ENCODE results near the gene ATRIP.
"Not testable (repeated sequence)": the region's sequence is repeated elsewhere in the genome, so short reads cannot be mapped to it uniquely, and the experiment has no call there.

Gene ATRIP

GRCh38 chr3:48474619-48475018 is 28.1 kb downstream of the ATRIP start:
- no peaks in the 10 kb centered on the region for H3K9me3 Mint-ChIP-seq (ENCODE audit: low read depth)
- no peak overlapping the region for H3K4me3 Mint-ChIP-seq
- peak overlapping the region; percentile 65 for H3K27ac Mint-ChIP-seq
- H3K27me3 Mint-ChIP-seq = no peaks in the 10 kb centered on the region
- peaks cover 62% of the 10 kb centered on the region for H3K4me1 Mint-ChIP-seq (ENCODE audit: low read depth)
- H3K36me3 Mint-ChIP-seq = no peaks in the 10 kb centered on the region

DNA sequence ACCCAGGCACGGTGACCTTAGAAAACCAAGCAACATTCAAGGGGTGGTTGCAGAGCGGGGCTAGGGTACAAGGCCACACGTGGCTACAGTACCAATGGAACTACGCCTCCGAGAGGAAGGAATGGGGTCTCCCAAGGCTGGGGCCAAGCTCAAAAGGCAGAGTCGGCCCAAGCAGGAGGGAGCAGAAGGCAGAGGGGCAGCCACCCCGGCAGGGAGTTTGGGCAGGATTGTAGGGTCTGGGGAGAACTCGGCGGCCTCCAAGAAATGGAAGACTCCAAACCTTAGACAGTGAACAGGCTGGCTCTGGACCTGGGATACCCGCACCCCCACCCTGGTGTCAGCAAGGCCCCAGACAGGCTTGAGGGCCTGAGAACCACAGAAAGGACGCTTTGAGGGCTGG is 28.7 kb downstream of the ATRIP start:
- Mint-ChIP-seq H3K4me3 (no peak overlapping the region), H3K9me3 (ENCODE audit: low read depth) (no peaks in the 10 kb centered on the region), H3K36me3 (no peaks in the 10 kb centered on the region), H3K27ac (peak overlapping the region; percentile 46), H3K27me3 (no peaks in the 10 kb centered on the region), H3K4me1 (ENCODE audit: low read depth) (peaks cover 61% of the 10 kb centered on the region)

DNA sequence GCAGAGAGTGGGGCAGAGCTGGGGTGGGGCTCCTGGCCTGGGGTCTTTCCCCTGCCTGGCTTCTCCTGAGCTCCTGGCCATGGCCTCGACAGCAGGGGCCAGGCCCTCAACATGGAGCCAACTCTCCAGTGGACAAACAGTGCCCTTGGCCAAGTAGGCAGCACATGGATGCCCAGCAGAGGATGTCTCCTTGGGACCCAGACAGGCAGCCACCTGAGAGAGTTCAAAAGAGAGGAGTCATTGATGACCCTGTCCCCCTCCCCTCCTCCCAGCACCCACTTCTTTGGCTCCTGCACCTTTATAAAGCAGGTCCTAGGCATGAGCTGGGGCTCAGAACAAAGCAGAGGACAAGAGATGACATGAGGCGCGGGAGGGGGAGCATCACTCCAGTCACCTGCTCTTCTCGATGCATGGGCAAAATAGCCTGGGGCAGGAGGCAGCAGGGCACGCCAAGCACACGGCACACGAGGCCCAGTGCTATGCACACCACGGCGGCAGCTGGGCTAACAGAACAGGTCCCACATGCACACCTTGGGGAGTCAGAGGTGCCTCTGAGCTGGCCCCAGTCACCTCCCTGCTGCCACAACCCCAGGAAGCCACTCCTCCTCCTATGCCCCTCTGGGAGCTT is 30.0 kb downstream of the ATRIP start:
- H3K4me1 Mint-ChIP-seq (ENCODE audit: low read depth) = peaks cover 54% of the 10 kb centered on the region
- H3K9me3 Mint-ChIP-seq (ENCODE audit: low read depth) = no peaks in the 10 kb centered on the region
- no peaks in the 10 kb centered on the region for H3K36me3 Mint-ChIP-seq
- H3K4me3 Mint-ChIP-seq = no peak overlapping the region
- no peaks in the 10 kb centered on the region for H3K27me3 Mint-ChIP-seq
- H3K27ac Mint-ChIP-seq = peak overlapping the region; percentile 16

DNA sequence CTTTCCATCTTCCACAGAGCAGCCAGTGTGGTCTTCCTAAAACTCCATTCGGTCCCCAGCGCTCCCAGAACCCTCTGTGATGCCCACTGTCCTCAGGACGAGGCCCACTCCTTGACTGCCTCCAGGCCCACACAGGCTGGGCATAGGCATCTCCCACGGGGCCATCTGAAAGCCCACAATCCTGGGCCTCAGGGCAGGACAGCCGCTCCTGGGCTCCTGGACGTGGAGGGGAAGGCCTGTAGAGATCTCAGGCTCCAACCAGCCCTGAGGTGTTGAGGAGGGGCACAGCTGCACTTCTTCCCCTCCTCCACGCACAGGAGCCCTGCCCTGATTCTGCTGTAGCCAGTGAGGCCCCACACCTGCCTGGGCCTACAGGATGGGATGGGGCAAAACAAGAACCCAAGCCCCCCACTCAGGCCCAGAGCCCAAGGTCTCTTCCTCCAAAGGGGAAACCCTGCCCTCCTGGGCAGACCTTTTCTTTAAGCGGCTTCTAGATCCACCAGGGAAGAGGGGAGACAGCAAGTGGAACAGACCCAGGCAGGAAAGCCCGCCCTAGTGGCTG is 31.5 kb downstream of the ATRIP start:
- peaks cover 49% of the 10 kb centered on the region for H3K4me1 Mint-ChIP-seq (ENCODE audit: low read depth)
- H3K27ac Mint-ChIP-seq = peak overlapping the region; percentile 94
- H3K36me3 Mint-ChIP-seq = no peaks in the 10 kb centered on the region
- no peaks in the 10 kb centered on the region for H3K9me3 Mint-ChIP-seq (ENCODE audit: low read depth)
- no peaks in the 10 kb centered on the region for H3K27me3 Mint-ChIP-seq
- H3K4me3 Mint-ChIP-seq = peak overlapping the region; percentile 35

GRCh38 chr3:48478626-48479555 is 32.4 kb downstream of the ATRIP start:
- Mint-ChIP-seq H3K27ac (peak overlapping the region; percentile 94), H3K4me3 (peak overlapping the region; percentile 79), H3K9me3 (ENCODE audit: low read depth) (no peaks in the 10 kb centered on the region), H3K4me1 (ENCODE audit: low read depth) (peaks cover 43% of the 10 kb centered on the region), H3K36me3 (no peaks in the 10 kb centered on the region), H3K27me3 (no peaks in the 10 kb centered on the region)

DNA sequence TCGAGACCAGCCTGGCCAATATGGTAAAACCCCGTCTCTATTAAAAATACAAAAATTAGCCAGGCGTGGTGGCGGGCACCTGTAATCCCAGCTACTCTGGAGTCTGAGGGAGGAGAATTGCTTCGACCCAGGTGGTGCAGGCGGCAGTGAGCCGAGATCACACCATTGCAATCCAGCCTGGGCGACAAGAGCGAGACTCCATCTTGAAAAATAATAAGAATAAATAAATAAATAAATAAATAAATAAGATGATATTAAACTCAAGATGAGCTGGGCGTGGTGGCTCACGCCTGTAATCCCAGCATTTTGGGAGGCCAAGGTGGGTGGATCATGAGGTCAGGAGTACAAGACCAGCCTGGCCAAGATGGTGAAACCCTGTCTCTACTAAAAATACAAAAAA is 34.4 kb downstream of the ATRIP start:
- not testable (repeated sequence) for H3K27ac Mint-ChIP-seq; H3K27me3 Mint-ChIP-seq; H3K4me3 Mint-ChIP-seq; H3K9me3 Mint-ChIP-seq (ENCODE audit: low read depth); H3K36me3 Mint-ChIP-seq
- peaks cover 36% of the 10 kb centered on the region for H3K4me1 Mint-ChIP-seq (ENCODE audit: low read depth)

- peaks cover 24% of the 10 kb centered on the region for H3K4me1 Mint-ChIP-seq (ENCODE audit: low read depth)
- H3K27ac Mint-ChIP-seq; H3K9me3 Mint-ChIP-seq (ENCODE audit: low read depth); H3K4me3 Mint-ChIP-seq; H3K36me3 Mint-ChIP-seq; H3K27me3 Mint-ChIP-seq: not testable (repeated sequence)
These were observed 36.3 kb downstream of the ATRIP start for GRCh38 chr3:48482822-48483221.

- Mint-ChIP-seq H3K4me3 (no peak overlapping the region), H3K27me3 (no peaks in the 10 kb centered on the region), H3K36me3 (no peaks in the 10 kb centered on the region), H3K4me1 (ENCODE audit: low read depth) (no peaks in the 10 kb centered on the region), H3K9me3 (ENCODE audit: low read depth) (no peaks in the 10 kb centered on the region), H3K27ac (no peak overlapping the region)
These were observed 40.4 kb downstream of the ATRIP start for GRCh38 chr3:48486952-48487351.

GRCh38 chr3:48492461-48493202 is 46.1 kb downstream of the ATRIP start:
- Mint-ChIP-seq H3K27me3 (no peaks in the 10 kb centered on the region), H3K9me3 (ENCODE audit: low read depth) (no peaks in the 10 kb centered on the region), H3K4me3 (no peak overlapping the region), H3K36me3 (peaks cover under 1% of the 10 kb centered on the region), H3K27ac (no peak overlapping the region), H3K4me1 (ENCODE audit: low read depth) (no peaks in the 10 kb centered on the region)

GRCh38 chr3:48493203-48493501 is 46.6 kb downstream of the ATRIP start:
- H3K27ac Mint-ChIP-seq = no peak overlapping the region
- H3K4me1 Mint-ChIP-seq (ENCODE audit: low read depth) = peaks cover 3% of the 10 kb centered on the region
- H3K27me3 Mint-ChIP-seq = no peaks in the 10 kb centered on the region
- H3K9me3 Mint-ChIP-seq (ENCODE audit: low read depth) = no peaks in the 10 kb centered on the region
- no peak overlapping the region for H3K4me3 Mint-ChIP-seq
- peaks cover 2% of the 10 kb centered on the region for H3K36me3 Mint-ChIP-seq

GRCh38 chr3:48500656-48501055 is 54.1 kb downstream of the ATRIP start:
- Mint-ChIP-seq H3K4me3 (no peak overlapping the region), H3K36me3 (peaks cover 2% of the 10 kb centered on the region), H3K4me1 (ENCODE audit: low read depth) (peaks cover 34% of the 10 kb centered on the region), H3K27me3 (no peaks in the 10 kb centered on the region), H3K9me3 (ENCODE audit: low read depth) (no peaks in the 10 kb centered on the region), H3K27ac (no peak overlapping the region)

- H3K27ac Mint-ChIP-seq = no peak overlapping the region
- no peaks in the 10 kb centered on the region for H3K27me3 Mint-ChIP-seq
- no peak overlapping the region for H3K4me3 Mint-ChIP-seq
- H3K4me1 Mint-ChIP-seq (ENCODE audit: low read depth) = peaks cover 37% of the 10 kb centered on the region
- peaks cover 2% of the 10 kb centered on the region for H3K36me3 Mint-ChIP-seq
- H3K9me3 Mint-ChIP-seq (ENCODE audit: low read depth) = no peaks in the 10 kb centered on the region
These were observed 54.7 kb downstream of the ATRIP start for GRCh38 chr3:48501196-48501595.

DNA sequence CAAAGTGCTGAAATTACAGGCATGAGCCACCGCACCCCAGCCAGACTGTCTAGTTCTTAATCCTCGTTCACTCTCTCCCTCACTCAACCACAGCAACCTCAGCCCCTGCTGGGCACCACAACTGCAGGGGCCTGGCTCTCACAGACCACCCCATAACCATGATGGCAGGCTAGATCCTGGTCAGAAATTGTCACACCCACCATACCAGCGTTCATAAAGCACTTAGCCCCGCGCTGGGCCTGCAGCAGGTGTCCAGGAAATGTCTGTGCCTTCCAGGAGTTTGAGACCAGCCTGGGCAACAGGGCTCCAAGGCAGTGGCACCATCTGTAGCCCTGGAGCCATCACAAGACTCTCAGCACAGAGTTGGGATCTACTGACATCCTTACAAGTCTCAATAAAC is 55.6 kb downstream of the ATRIP start:
- Mint-ChIP-seq H3K4me3 (peak overlapping the region; percentile 79), H3K27ac (no peak overlapping the region), H3K36me3 (peaks cover 2% of the 10 kb centered on the region), H3K9me3 (ENCODE audit: low read depth) (no peaks in the 10 kb centered on the region), H3K4me1 (ENCODE audit: low read depth) (peaks cover 44% of the 10 kb centered on the region), H3K27me3 (no peaks in the 10 kb centered on the region)

- no peak overlapping the region for H3K27ac Mint-ChIP-seq
- peaks cover under 1% of the 10 kb centered on the region for H3K36me3 Mint-ChIP-seq
- no peaks in the 10 kb centered on the region for H3K9me3 Mint-ChIP-seq (ENCODE audit: low read depth)
- no peaks in the 10 kb centered on the region for H3K27me3 Mint-ChIP-seq
- H3K4me1 Mint-ChIP-seq (ENCODE audit: low read depth) = peaks cover 49% of the 10 kb centered on the region
- H3K4me3 Mint-ChIP-seq = peak overlapping the region; percentile 79
These were observed 56.2 kb downstream of the ATRIP start for GRCh38 chr3:48502728-48503168.

Data from activated naive CD8-positive, alpha-beta T cell (primary cell).